ENCODE data around the gene CATSPERE.

Gene CATSPERE

GRCh38 chr1:244444854-244445253 lies 16.2 kb upstream of the CATSPERE start:
- no peaks in the 10 kb centered on the region for H3K9me2 ChIP-seq (replicated peaks; ENCODE audit: low read depth, low read length)
- H3F3A ChIP-seq (ENCODE audit: low read depth) = no peaks in the 10 kb centered on the region
- H2AFZ ChIP-seq (ENCODE audit: low read length) = no peak overlapping the region
- H3K36me3 ChIP-seq (ENCODE audit: insufficient read depth, low read length) = no peaks in the 10 kb centered on the region
- no peaks in the 10 kb centered on the region for H3K27me3 ChIP-seq (ENCODE audit: insufficient read depth, low read length, poor library complexity, severe bottlenecking)
- H3K9ac ChIP-seq (ENCODE audit: low read depth, low read length, poor library complexity, severe bottlenecking) = peak overlapping the region; percentile 45
- H3K4me1 ChIP-seq (ENCODE audit: insufficient read depth, low read length, poor library complexity, severe bottlenecking) = peaks cover 54% of the 10 kb centered on the region
- H3K4me2 ChIP-seq (ENCODE audit: low read depth, low read length, poor library complexity, severe bottlenecking) = peak overlapping the region; percentile 99
- TF ChIP-seq, protein P1, sequence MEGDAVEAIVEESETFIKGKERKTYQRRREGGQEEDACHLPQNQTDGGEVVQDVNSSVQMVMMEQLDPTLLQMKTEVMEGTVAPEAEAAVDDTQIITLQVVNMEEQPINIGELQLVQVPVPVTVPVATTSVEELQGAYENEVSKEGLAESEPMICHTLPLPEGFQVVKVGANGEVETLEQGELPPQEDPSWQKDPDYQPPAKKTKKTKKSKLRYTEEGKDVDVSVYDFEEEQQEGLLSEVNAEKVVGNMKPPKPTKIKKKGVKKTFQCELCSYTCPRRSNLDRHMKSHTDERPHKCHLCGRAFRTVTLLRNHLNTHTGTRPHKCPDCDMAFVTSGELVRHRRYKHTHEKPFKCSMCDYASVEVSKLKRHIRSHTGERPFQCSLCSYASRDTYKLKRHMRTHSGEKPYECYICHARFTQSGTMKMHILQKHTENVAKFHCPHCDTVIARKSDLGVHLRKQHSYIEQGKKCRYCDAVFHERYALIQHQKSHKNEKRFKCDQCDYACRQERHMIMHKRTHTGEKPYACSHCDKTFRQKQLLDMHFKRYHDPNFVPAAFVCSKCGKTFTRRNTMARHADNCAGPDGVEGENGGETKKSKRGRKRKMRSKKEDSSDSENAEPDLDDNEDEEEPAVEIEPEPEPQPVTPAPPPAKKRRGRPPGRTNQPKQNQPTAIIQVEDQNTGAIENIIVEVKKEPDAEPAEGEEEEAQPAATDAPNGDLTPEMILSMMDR (conservative IDR thresholded peaks at IDR 0.05; ENCODE audit: low read length) = no peak
- no peak for TF ChIP-seq EZH2phosphoT487 (IDR thresholded peaks at IDR 0.05; ENCODE audit: borderline replicate concordance)
- H3K79me2 ChIP-seq (ENCODE audit: insufficient read depth, low read length) = peaks cover 96% of the 10 kb centered on the region
- no peaks in the 10 kb centered on the region for H3K9me3 ChIP-seq (ENCODE audit: insufficient read depth, low read depth, low read length)
- peak overlapping the region; percentile 17 for H3K4me3 ChIP-seq (ENCODE audit: low read length, poor library complexity, severe bottlenecking)
- H4K20me1 ChIP-seq (ENCODE audit: insufficient read depth, low read length, poor library complexity, severe bottlenecking) = peaks cover 64% of the 10 kb centered on the region

DNA sequence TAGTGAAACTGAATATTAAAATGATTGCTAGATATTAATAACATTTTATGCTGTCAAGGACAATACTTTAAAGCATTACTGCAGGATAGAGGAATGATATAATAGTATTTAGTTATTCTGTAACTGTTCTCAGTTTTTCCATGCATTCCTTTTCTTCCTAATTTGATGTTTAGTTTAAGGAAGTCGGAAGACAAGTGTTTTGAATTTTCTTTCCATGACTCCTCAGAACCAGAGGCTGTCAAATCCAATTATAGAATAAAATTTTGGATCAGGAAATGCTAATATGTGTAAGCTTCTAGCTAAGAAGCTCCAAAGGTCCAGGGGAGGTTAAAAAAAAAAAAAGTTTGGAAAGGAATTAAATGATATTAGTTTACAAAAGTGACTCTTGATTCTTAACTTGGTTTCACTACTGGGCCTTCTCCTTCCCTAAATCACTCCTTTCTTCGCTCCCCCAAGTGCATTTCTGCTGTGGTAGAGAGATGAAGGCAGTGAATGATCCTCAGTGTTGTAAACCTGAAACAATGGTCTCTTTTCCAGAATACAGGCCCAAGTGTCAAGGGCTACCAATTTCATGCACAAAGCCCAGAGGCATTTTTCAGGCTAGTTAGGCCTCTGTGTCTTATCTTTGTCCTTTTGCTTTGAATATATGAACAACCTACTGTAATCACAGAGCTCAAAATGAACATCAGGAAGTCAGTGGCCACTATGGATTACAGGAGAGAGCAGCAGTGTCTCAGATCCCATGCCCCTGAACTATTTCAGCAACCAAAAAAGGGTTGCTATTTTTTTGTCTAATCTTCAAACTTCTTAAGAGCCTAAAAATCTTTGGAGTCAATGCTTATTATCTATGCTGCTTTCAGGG lies 15.5 kb upstream of the CATSPERE start:
- no peaks in the 10 kb centered on the region for H3K27me3 ChIP-seq (ENCODE audit: insufficient read depth, low read length, poor library complexity, severe bottlenecking)
- H3F3A ChIP-seq (ENCODE audit: low read depth) = no peaks in the 10 kb centered on the region
- peaks cover 69% of the 10 kb centered on the region for H4K20me1 ChIP-seq (ENCODE audit: insufficient read depth, low read length, poor library complexity, severe bottlenecking)
- peak overlapping the region; percentile 96 for H3K9ac ChIP-seq (ENCODE audit: low read depth, low read length, poor library complexity, severe bottlenecking)
- peak overlapping the region; percentile 99 for H3K4me2 ChIP-seq (ENCODE audit: low read depth, low read length, poor library complexity, severe bottlenecking)
- H3K36me3 ChIP-seq (ENCODE audit: insufficient read depth, low read length) = no peaks in the 10 kb centered on the region
- H2AFZ ChIP-seq (ENCODE audit: low read length) = no peak overlapping the region
- peak overlapping the region; percentile 100 for H3K4me3 ChIP-seq (ENCODE audit: low read length, poor library complexity, severe bottlenecking)
- H3K9me3 ChIP-seq (ENCODE audit: insufficient read depth, low read depth, low read length) = no peaks in the 10 kb centered on the region
- peaks cover 96% of the 10 kb centered on the region for H3K79me2 ChIP-seq (ENCODE audit: insufficient read depth, low read length)
- TF ChIP-seq, protein P1 (conservative IDR thresholded peaks at IDR 0.05; ENCODE audit: low read length) = no peak
- TF ChIP-seq EZH2phosphoT487 (IDR thresholded peaks at IDR 0.05; ENCODE audit: borderline replicate concordance) = no peak
- H3K4me1 ChIP-seq (ENCODE audit: insufficient read depth, low read length, poor library complexity, severe bottlenecking) = peaks cover 59% of the 10 kb centered on the region
- no peaks in the 10 kb centered on the region for H3K9me2 ChIP-seq (replicated peaks; ENCODE audit: low read depth, low read length)

GRCh38 chr1:244447024-244447423 lies 14.0 kb upstream of the CATSPERE start:
- Histone ChIP-seq H3K4me3 (ENCODE audit: low read length, poor library complexity, severe bottlenecking) (peak overlapping the region; percentile 100), H3F3A (ENCODE audit: low read depth) (no peaks in the 10 kb centered on the region), H4K20me1 (ENCODE audit: insufficient read depth, low read length, poor library complexity, severe bottlenecking) (peaks cover 70% of the 10 kb centered on the region), H3K9ac (ENCODE audit: low read depth, low read length, poor library complexity, severe bottlenecking) (peak overlapping the region; percentile 96), H3K27me3 (ENCODE audit: insufficient read depth, low read length, poor library complexity, severe bottlenecking) (no peaks in the 10 kb centered on the region), H3K79me2 (ENCODE audit: insufficient read depth, low read length) (peaks cover 93% of the 10 kb centered on the region), H3K36me3 (ENCODE audit: insufficient read depth, low read length) (no peaks in the 10 kb centered on the region), H3K4me2 (ENCODE audit: low read depth, low read length, poor library complexity, severe bottlenecking) (peak overlapping the region; percentile 99), H3K9me2 (replicated peaks; ENCODE audit: low read depth, low read length) (no peaks in the 10 kb centered on the region), H2AFZ (ENCODE audit: low read length) (no peak overlapping the region), H3K9me3 (ENCODE audit: insufficient read depth, low read depth, low read length) (no peaks in the 10 kb centered on the region), H3K4me1 (ENCODE audit: insufficient read depth, low read length, poor library complexity, severe bottlenecking) (peaks cover 63% of the 10 kb centered on the region)
- TF ChIP-seq, protein P1 (conservative IDR thresholded peaks at IDR 0.05; ENCODE audit: low read length) = no peak

Data from Loucy (cell line).